Posterior cingulate gyrus (tissue), 11 donors: Measurements from ENCODE around the gene NOS1AP.

Source experiments
- DNase-seq, 10 donors: peaks; one replicate each; pipeline versions ENCODE4 v3.0.0 to v3.0.0-alpha.2; 2020 to 2021; ENCODE audit warnings: mixed read lengths in 3 of 10
- intact Hi-C: fragments of 100-400 bp; cut with DNase I; formaldehyde crosslinking; loops from one replicate; pipeline ENCODE4 v1.15.1; 2023

NOS1AP gene

GRCh38 chr1:162353078-162353477, 283.6 kb downstream of the NOS1AP start:
- DNase-seq: no peak
- intact Hi-C loops: no loop called here

GRCh38 chr1:162353702-162354101, 284.2 kb downstream of the NOS1AP start:
- DNase-seq: no peak
- intact Hi-C loops: no loop called here

GRCh38 chr1:162357681-162358266, 288.3 kb downstream of the NOS1AP start:
- intact Hi-C loops: no loop called here
- DNase-seq: no peak

- intact Hi-C loops: no loop called here
These were observed 289.4 kb downstream of the NOS1AP start for GRCh38 chr1:162358928-162359327.

GRCh38 chr1:162359523-162360236, 290.2 kb downstream of the NOS1AP start:
- DNase-seq: no peak
- intact Hi-C loops: no loop called here

More at GRCh38 chr1:162358928-162359327, 289.4 kb downstream of the NOS1AP start:
- DNase-seq: no peak

- DNase-seq: no peak
- intact Hi-C loops: no loop called here
These were observed 290.9 kb downstream of the NOS1AP start for GRCh38 chr1:162360237-162360873.

- intact Hi-C loops: no loop called here
- no peak for DNase-seq
These were observed 291.4 kb downstream of the NOS1AP start for GRCh38 chr1:162360874-162361260.

GRCh38 chr1:162361349-162361748, 291.9 kb downstream of the NOS1AP start:
- intact Hi-C loops: no loop called here
- DNase-seq: no peak

- DNase-seq: no peak
- intact Hi-C loops: no loop called here
These were observed 294.3 kb downstream of the NOS1AP start for GRCh38 chr1:162363823-162364222.

GRCh38 chr1:162364498-162364897, 295.0 kb downstream of the NOS1AP start:
- intact Hi-C loops: no loop called here
- no peak for DNase-seq

GRCh38 chr1:162365284-162366020, 296.0 kb downstream of the NOS1AP start:
- intact Hi-C loops: no loop called here
- DNase-seq: no peak

- no peak for DNase-seq
- intact Hi-C loops: no loop called here
These were observed 296.7 kb downstream of the NOS1AP start for GRCh38 chr1:162366149-162366548.

- DNase-seq: no peak
- intact Hi-C loops: no loop called here
These were observed 297.2 kb downstream of the NOS1AP start for GRCh38 chr1:162366671-162367070.

- DNase-seq: no peak
These were observed 297.6 kb downstream of the NOS1AP start for GRCh38 chr1:162367073-162367472.

GRCh38 chr1:162367772-162368171, 298.3 kb downstream of the NOS1AP start:
- intact Hi-C loops: no loop called here
- no peak for DNase-seq

More at GRCh38 chr1:162367073-162367472, 297.6 kb downstream of the NOS1AP start:
- intact Hi-C loops: no loop called here

GRCh38 chr1:162368451-162368850, 299.0 kb downstream of the NOS1AP start:
- intact Hi-C loops: no loop called here
- DNase-seq: no peak

GRCh38 chr1:162369571-162369970, 300.1 kb downstream of the NOS1AP start:
- no peak for DNase-seq
- intact Hi-C loops: no loop called here

- DNase-seq: no peak
- intact Hi-C loops: no loop called here
These were observed 300.7 kb downstream of the NOS1AP start for GRCh38 chr1:162370161-162370560.

GRCh38 chr1:162370721-162371120, 301.2 kb downstream of the NOS1AP start:
- intact Hi-C loops: no loop called here

GRCh38 chr1:162371611-162372010, 302.1 kb downstream of the NOS1AP start:
- no peak for DNase-seq
- intact Hi-C loops: no loop called here

More at GRCh38 chr1:162370721-162371120, 301.2 kb downstream of the NOS1AP start:
- DNase-seq: no peak
